ENCODE measurements around the gene AVP. TPM values are rescaled to one million over a fixed set of nuclear protein-coding genes. Genes with fewer than 3 reads are reported as not detected.

The AVP gene
- total and polyA plus RNA-seq, 8 donors, result not detected

GRCh38 chr20:3101737-3102574 lies 17.4 kb upstream of the AVP start:
- WGBS, 5 donors, result 75 to 83% (median 82%) methylated on average over 20 to 21 of the region's 21 CpGs
- no peaks in the 10 kb centered on the region for H3K27me3 ChIP-seq
- H3K36me3 ChIP-seq, result peaks cover 0 to 12% (median 6%) of the 10 kb centered on the region in 4 donors
- no peak overlapping the region for H3K27ac ChIP-seq
- TF ChIP-seq EP300 (IDR thresholded peaks at IDR 0.05) (no peak), POLR2AphosphoS5 (IDR thresholded peaks at IDR 0.05) (no peak), CTCF (IDR thresholded peaks at IDR 0.05) (no peak), POLR2A (IDR thresholded peaks at IDR 0.05) (no peak)
- peaks cover 0 to 7% (median 0%) of the 10 kb centered on the region in 4 donors for H3K4me1 ChIP-seq
- no peak overlapping the region for H3K4me3 ChIP-seq
- H3K9me3 ChIP-seq, result no peaks in the 10 kb centered on the region
- no peak for DNase-seq
- intact Hi-C loops (cut with DNase I; ENCODE audit: low total_unique reads), result no loop called here

GRCh38 chr20:3101251-3101650 lies 16.7 kb upstream of the AVP start:
- 84 to 97% (median 92%) methylated on average over 6 of the region's 6 CpGs for WGBS, 5 donors
- no peak overlapping the region for H3K27ac ChIP-seq
- peaks cover 0 to 7% (median 0%) of the 10 kb centered on the region in 4 donors for H3K4me1 ChIP-seq
- TF ChIP-seq POLR2AphosphoS5 (IDR thresholded peaks at IDR 0.05), result no peak
- no peak for TF ChIP-seq CTCF (IDR thresholded peaks at IDR 0.05)
- no peak for TF ChIP-seq POLR2A (IDR thresholded peaks at IDR 0.05)
- no peak for TF ChIP-seq EP300 (IDR thresholded peaks at IDR 0.05)
- no peaks in the 10 kb centered on the region for H3K9me3 ChIP-seq
- peaks cover 0 to 5% (median 0%) of the 10 kb centered on the region in 4 donors for H3K36me3 ChIP-seq
- intact Hi-C loops (cut with DNase I; ENCODE audit: low total_unique reads), result no loop called here
- DNase-seq, result no peak
- H3K4me3 ChIP-seq, result no peak overlapping the region
- H3K27me3 ChIP-seq, result no peaks in the 10 kb centered on the region

- Histone ChIP-seq H3K9me3 (no peaks in the 10 kb centered on the region), H3K27ac (no peak overlapping the region), H3K4me3 (no peak overlapping the region), H3K27me3 (no peaks in the 10 kb centered on the region), H3K4me1 (peaks cover 0 to 7% (median 0%) of the 10 kb centered on the region in 4 donors), H3K36me3 (no peaks in the 10 kb centered on the region)
- no peak for DNase-seq
- intact Hi-C loops (cut with DNase I; ENCODE audit: low total_unique reads), result no loop called here
- 78 to 94% (median 91%) methylated on average over 7 of the region's 7 CpGs for WGBS, 5 donors
- TF ChIP-seq CTCF (IDR thresholded peaks at IDR 0.05) (no peak), POLR2A (IDR thresholded peaks at IDR 0.05) (no peak), EP300 (IDR thresholded peaks at IDR 0.05) (no peak), POLR2AphosphoS5 (IDR thresholded peaks at IDR 0.05) (no peak)
These were observed 16.0 kb upstream of the AVP start for GRCh38 chr20:3100480-3100879.

- intact Hi-C loops (cut with DNase I; ENCODE audit: low total_unique reads), result no loop called here
These were observed 10.5 kb upstream of the AVP start for GRCh38 chr20:3094848-3095629.

More at GRCh38 chr20:3094848-3095629, 10.5 kb upstream of the AVP start:
- H3K27ac ChIP-seq, result no peak overlapping the region
- TF ChIP-seq EP300 (IDR thresholded peaks at IDR 0.05) (no peak), POLR2AphosphoS5 (IDR thresholded peaks at IDR 0.05) (no peak), CTCF (IDR thresholded peaks at IDR 0.05) (no peak), POLR2A (IDR thresholded peaks at IDR 0.05) (no peak)
- H3K4me3 ChIP-seq, result no peak overlapping the region
- 87 to 93% (median 89%) methylated on average over 12 to 13 of the region's 13 CpGs for WGBS, 5 donors
- H3K4me1 ChIP-seq, result peaks cover 0 to 14% (median 8%) of the 10 kb centered on the region in 4 donors
- peaks cover 6 to 52% (median 21%) of the 10 kb centered on the region in 3 donors for H3K27me3 ChIP-seq
- no peak for DNase-seq
- H3K9me3 ChIP-seq, result no peaks in the 10 kb centered on the region
- H3K36me3 ChIP-seq, result no peaks in the 10 kb centered on the region

Measured in stomach (tissue), 9 donors.